GM12891 (cell line): ENCODE results near the gene FSTL5.

Experiments
- DNase-seq: peaks from one replicate; pipeline ENCODE4 v3.0.0; 2011; ENCODE audit warnings: low spot score; ENCODE audit not compliant: insufficient read length
- FAIRE-seq: peaks from 2 replicates; lab custom pipeline; 2011; peaks lifted over from hg19 to GRCh38; lab: Jason Lieb, UNC
- PAX5 ChIP-seq: IDR thresholded peaks from 2 replicates; pipeline ENCODE4 v1.6.1; 2011; ENCODE audit warnings: low read length, moderate library complexity, mild to moderate bottlenecking; ENCODE audit not compliant: insufficient read depth, severe bottlenecking
- POLR2A ChIP-seq: IDR thresholded peaks from 2 replicates; pipeline ENCODE4 v1.6.1; 2011; ENCODE audit warnings: low read depth, low read length, control low read depth
- POLR2AphosphoS5 ChIP-seq: IDR thresholded peaks from 2 replicates; pipeline ENCODE4 v1.6.1; 2011; ENCODE audit warnings: low read depth, low read length, control low read depth
- POU2F2 ChIP-seq: IDR thresholded peaks from 2 replicates; pipeline ENCODE4 v1.6.1; 2011; ENCODE audit warnings: low read depth, mild to moderate bottlenecking, control low read depth, low read length, moderate library complexity
- SPI1 ChIP-seq: IDR thresholded peaks from 2 replicates; pipeline ENCODE4 v1.6.1; 2011; ENCODE audit warnings: low read depth, low read length, control low read depth
- TAF1 ChIP-seq: IDR thresholded peaks from 2 replicates; pipeline ENCODE4 v1.6.1; 2011; ENCODE audit warnings: low read depth, low read length, control low read depth

The FSTL5 gene

GRCh38 chr4:161345741-161346140 is 818.1 kb downstream of the FSTL5 start:
- no peak for FAIRE-seq

GRCh38 chr4:161343569-161343950 is 820.2 kb downstream of the FSTL5 start:
- FAIRE-seq (no peak), DNase-seq (no peak)
- TF ChIP-seq PAX5 = no peak
- no peak for TF ChIP-seq TAF1
- no peak for TF ChIP-seq SPI1
- TF ChIP-seq POU2F2 = no peak
- TF ChIP-seq POLR2AphosphoS5 = no peak
- no peak for TF ChIP-seq POLR2A

More at GRCh38 chr4:161345741-161346140, 818.1 kb downstream of the FSTL5 start:
- TF ChIP-seq PAX5 (no peak), POLR2A (no peak), TAF1 (no peak), SPI1 (no peak), POLR2AphosphoS5 (no peak), POU2F2 (no peak)
- DNase-seq = no peak

- no peak for FAIRE-seq
These were observed 820.8 kb downstream of the FSTL5 start for GRCh38 chr4:161342881-161343568.

GRCh38 chr4:161336621-161337020 is 827.2 kb downstream of the FSTL5 start:
- DNase-seq = no peak
- no peak for TF ChIP-seq POU2F2
- TF ChIP-seq SPI1 = no peak
- TF ChIP-seq PAX5 = no peak
- TF ChIP-seq POLR2A = no peak
- no peak for TF ChIP-seq TAF1
- TF ChIP-seq POLR2AphosphoS5 = no peak
- FAIRE-seq = no peak

More at GRCh38 chr4:161342881-161343568, 820.8 kb downstream of the FSTL5 start:
- DNase-seq = no peak
- TF ChIP-seq POLR2AphosphoS5 (no peak), TAF1 (no peak), POU2F2 (no peak), POLR2A (no peak)

- TF ChIP-seq POU2F2 (no peak), POLR2AphosphoS5 (no peak), POLR2A (no peak), PAX5 (no peak), SPI1 (no peak), TAF1 (no peak)
- FAIRE-seq = no peak
- no peak for DNase-seq
These were observed 827.7 kb downstream of the FSTL5 start for GRCh38 chr4:161336016-161336530.
